AG04449 (cell line): ENCODE results near the gene MSH3.

ENCODE experiments used
- CTCF ChIA-PET: fragments of 350-600 bp; formaldehyde crosslinking; extraction: SDS; loops from one replicate; lab custom pipeline; 2021; ENCODE audit warnings: antibody characterized with exemption; lab: Yijun Ruan, JAX
- POLR2A ChIA-PET: fragments of 400-600, 350-600 bp; formaldehyde crosslinking; extraction: SDS; loops from one replicate; lab custom pipeline; 2020; ENCODE audit warnings: antibody characterized with exemption, inconsistent platforms; lab: Yijun Ruan, JAX
- DNase-seq: peaks from one replicate; pipeline ENCODE4 v3.0.0-alpha.2; 2010; ENCODE audit warnings: low read depth, low spot score
- H3K4me3 ChIP-seq: 2 replicates; pipeline ENCODE4 v1.5.1; 2011; ENCODE audit warnings: low read depth, mild to moderate bottlenecking, control low read depth, low read length
- CTCF ChIP-seq: IDR thresholded peaks from one replicate; pipeline ENCODE4 v1.5.1; 2011; ENCODE audit warnings: mild to moderate bottlenecking, moderate library complexity, low read length, control low read depth, inconsistent platforms; ENCODE audit not compliant: insufficient read depth; ENCODE audit errors: missing control alignments

Gene MSH3

GRCh38 chr5:80799041-80799440 is 144.6 kb downstream of the MSH3 start:
- no peak overlapping the region for H3K4me3 ChIP-seq
- CTCF ChIA-PET: no interaction called here
- POLR2A ChIA-PET: no interaction called here
- DNase-seq: no peak
- TF ChIP-seq CTCF: no peak

GRCh38 chr5:80799573-80799972 is 145.1 kb downstream of the MSH3 start:
- ChIA-PET CTCF (no interaction called here), POLR2A (no interaction called here)
- DNase-seq: no peak
- TF ChIP-seq CTCF: no peak
- no peak overlapping the region for H3K4me3 ChIP-seq

GRCh38 chr5:80804332-80804731 is 149.9 kb downstream of the MSH3 start:
- H3K4me3 ChIP-seq: no peak overlapping the region
- no peak for TF ChIP-seq CTCF
- ChIA-PET CTCF (no interaction called here), POLR2A (no interaction called here)
- no peak for DNase-seq

- H3K4me3 ChIP-seq: no peak overlapping the region
- ChIA-PET POLR2A (no interaction called here), CTCF (no interaction called here)
- no peak for TF ChIP-seq CTCF
- DNase-seq: no peak
These were observed 150.6 kb downstream of the MSH3 start for GRCh38 chr5:80805038-80805437.

GRCh38 chr5:80806929-80807328 is 152.5 kb downstream of the MSH3 start:
- ChIA-PET CTCF (no interaction called here), POLR2A (no interaction called here)
- TF ChIP-seq CTCF: no peak
- no peak overlapping the region for H3K4me3 ChIP-seq
- no peak for DNase-seq

GRCh38 chr5:80809451-80809850 is 155.0 kb downstream of the MSH3 start:
- no peak for TF ChIP-seq CTCF
- DNase-seq: no peak
- ChIA-PET CTCF (no interaction called here), POLR2A (interaction anchor here (0.6 kb wide), 1 partner anchor 31 kb away, joined by 3 read pairs; no protein-coding TSS in a partner anchor)
- no peak overlapping the region for H3K4me3 ChIP-seq
